Mesendoderm (in vitro differentiated cells): Measurements from ENCODE around the gene DCAF15.
A peak's percentile ranks its signal among the peaks of the same experiment; 100 is the strongest.

Experiments used
- DNase-seq: peaks from one replicate; pipeline ENCODE4 v3.0.0; 2013
- H2AK5ac ChIP-seq: 2 replicates; pipeline ENCODE4 v1.6.1; 2013; ENCODE audit warnings: low read length, inconsistent platforms
- H2BK120ac ChIP-seq: 2 replicates; pipeline ENCODE4 v1.6.1; 2013; ENCODE audit warnings: low read depth, mild to moderate bottlenecking, low read length, moderate library complexity, mixed read lengths
- H2BK15ac ChIP-seq: replicated peaks from 2 replicates; pipeline ENCODE4 v1.6.1; 2013; ENCODE audit warnings: low read depth, mild to moderate bottlenecking, moderate library complexity
- H2BK5ac ChIP-seq: 2 replicates; pipeline ENCODE4 v1.6.1; 2013; ENCODE audit warnings: low read length, inconsistent platforms
- H3K18ac ChIP-seq: 2 replicates; pipeline ENCODE4 v1.6.1; 2013; ENCODE audit warnings: mild to moderate bottlenecking, low read length, mixed read lengths
- H3K23ac ChIP-seq: one replicate; pipeline ENCODE4 v1.6.1; 2013; ENCODE audit warnings: low read length
- H3K27ac ChIP-seq: 2 replicates; pipeline ENCODE4 v1.5.1; 2013; ENCODE audit warnings: low read depth, mild to moderate bottlenecking, inconsistent platforms, low read length, moderate library complexity
- H3K27me3 ChIP-seq: 2 replicates; pipeline ENCODE4 v1.6.1; 2013; ENCODE audit warnings: low read length, control low read depth, mild to moderate bottlenecking, inconsistent platforms; ENCODE audit not compliant: insufficient read depth, poor library complexity
- H3K36me3 ChIP-seq: 2 replicates; pipeline ENCODE4 v1.6.1; 2013; ENCODE audit warnings: low read length, inconsistent platforms; ENCODE audit not compliant: control insufficient read depth, insufficient read depth
- H3K4ac ChIP-seq: one replicate; pipeline ENCODE4 v1.6.1; 2013; ENCODE audit warnings: low read depth, mild to moderate bottlenecking, low read length, moderate library complexity
- H3K4me1 ChIP-seq: 2 replicates; pipeline ENCODE4 v1.6.1; 2013; ENCODE audit warnings: low read depth, low read length, inconsistent platforms; ENCODE audit not compliant: control insufficient read depth
- H3K4me2 ChIP-seq: 2 replicates; pipeline ENCODE4 v1.6.1; 2013; ENCODE audit warnings: low read length
- H3K4me3 ChIP-seq: 2 replicates; pipeline ENCODE4 v1.5.1; 2013; ENCODE audit warnings: mild to moderate bottlenecking, low read length
- H3K56ac ChIP-seq: one replicate; pipeline ENCODE4 v1.6.1; 2013; ENCODE audit warnings: low read length
- H3K79me1 ChIP-seq: 2 replicates; pipeline ENCODE4 v1.6.1; 2013; ENCODE audit warnings: low read length, inconsistent platforms
- H3K79me2 ChIP-seq: 2 replicates; pipeline ENCODE4 v1.6.1; 2013; ENCODE audit warnings: mild to moderate bottlenecking, low read length; ENCODE audit not compliant: control insufficient read depth, insufficient read depth
- H3K9ac ChIP-seq: 2 replicates; pipeline ENCODE4 v1.6.1; 2013; ENCODE audit warnings: low read length, inconsistent platforms
- H4K5ac ChIP-seq: one replicate; pipeline ENCODE4 v1.6.1; 2013; ENCODE audit warnings: low read length
- H4K8ac ChIP-seq: one replicate; pipeline ENCODE4 v1.6.1; 2013; ENCODE audit warnings: low read depth, mild to moderate bottlenecking, control low read depth, low read length, moderate library complexity
- WGBS: extraction: QIAGEN DNeasy Blood & Tissue Kit; methylation state at CpG from one replicate; pipeline ENCODE4 v1.1.7; 2013; ENCODE audit warnings: low lambda C conversion rate, missing lambda C conversion rate; ENCODE audit not compliant: insufficient coverage; ENCODE audit errors: extremely low coverage; 5-methylcytosine and 5-hydroxymethylcytosine counted together

The DCAF15 gene

GRCh38 chr19:13984875-13985741, 32.8 kb downstream of the DCAF15 start:
- Histone ChIP-seq H2BK15ac (no peak overlapping the region), H3K4ac (no peak overlapping the region), H3K4me2 (no peak overlapping the region), H3K27ac (peak overlapping the region; percentile 26), H3K4me3 (no peak overlapping the region), H3K36me3 (no peaks in the 10 kb centered on the region), H3K79me2 (no peaks in the 10 kb centered on the region), H3K23ac (peak overlapping the region; percentile 80), H3K56ac (peak overlapping the region; percentile 60), H3K18ac (peak overlapping the region; percentile 13), H3K4me1 (peaks cover 3% of the 10 kb centered on the region), H3K79me1 (no peaks in the 10 kb centered on the region), H2BK5ac (no peak overlapping the region), H3K9ac (peak overlapping the region; percentile 27), H4K5ac (no peak overlapping the region), H2BK120ac (no peak overlapping the region), H4K8ac (no peak overlapping the region), H3K27me3 (no peaks in the 10 kb centered on the region), H2AK5ac (peak overlapping the region; percentile 74)
- DNase-seq: no peak
- WGBS: no CpG with 5 or more reads among the region's 25 CpGs

GRCh38 chr19:13985771-13986347, 33.5 kb downstream of the DCAF15 start:
- H3K4me3 ChIP-seq: no peak overlapping the region
- no peak overlapping the region for H3K23ac ChIP-seq
- no peak overlapping the region for H2BK120ac ChIP-seq
- H3K79me2 ChIP-seq: no peaks in the 10 kb centered on the region
- H2BK5ac ChIP-seq: no peak overlapping the region
- H2AK5ac ChIP-seq: peak overlapping the region; percentile 74
- H2BK15ac ChIP-seq: no peak overlapping the region
- H3K4me2 ChIP-seq: no peak overlapping the region
- no peak overlapping the region for H3K4ac ChIP-seq
- DNase-seq: peak; percentile 37
- H4K8ac ChIP-seq: no peak overlapping the region
- no peaks in the 10 kb centered on the region for H3K36me3 ChIP-seq
- H3K56ac ChIP-seq: peak overlapping the region; percentile 63
- peak overlapping the region; percentile 15 for H3K18ac ChIP-seq
- peak overlapping the region; percentile 6 for H3K9ac ChIP-seq
- no peaks in the 10 kb centered on the region for H3K79me1 ChIP-seq
- no CpG with 5 or more reads among the region's 10 CpGs for WGBS
- H3K4me1 ChIP-seq: peaks cover 3% of the 10 kb centered on the region
- peak overlapping the region; percentile 26 for H3K27ac ChIP-seq
- H3K27me3 ChIP-seq: no peaks in the 10 kb centered on the region
- H4K5ac ChIP-seq: no peak overlapping the region

GRCh38 chr19:13986348-13986904, 34.1 kb downstream of the DCAF15 start:
- Histone ChIP-seq H2BK5ac (peak overlapping the region; percentile 11), H4K5ac (no peak overlapping the region), H2AK5ac (no peak overlapping the region), H3K23ac (no peak overlapping the region), H3K79me2 (no peaks in the 10 kb centered on the region), H3K4me3 (no peak overlapping the region), H3K18ac (peak overlapping the region; percentile 41), H4K8ac (no peak overlapping the region), H2BK15ac (no peak overlapping the region), H3K4ac (peak overlapping the region; percentile 71), H3K79me1 (no peaks in the 10 kb centered on the region), H3K56ac (peak overlapping the region; percentile 63), H3K36me3 (no peaks in the 10 kb centered on the region), H2BK120ac (peak overlapping the region; percentile 39), H3K4me1 (peaks cover 3% of the 10 kb centered on the region), H3K4me2 (no peak overlapping the region), H3K27ac (peak overlapping the region; percentile 63), H3K27me3 (no peaks in the 10 kb centered on the region), H3K9ac (peak overlapping the region; percentile 6)
- peak; percentile 93 for DNase-seq
- WGBS: no CpG with 5 or more reads among the region's 19 CpGs

- no peak overlapping the region for H3K4me3 ChIP-seq
- peak overlapping the region; percentile 41 for H3K18ac ChIP-seq
- WGBS: no CpG with 5 or more reads among the region's 17 CpGs
- DNase-seq: no peak
- H3K79me2 ChIP-seq: no peaks in the 10 kb centered on the region
- H3K4me1 ChIP-seq: peaks cover 3% of the 10 kb centered on the region
- H3K56ac ChIP-seq: peak overlapping the region; percentile 70
- no peak overlapping the region for H3K4me2 ChIP-seq
- peak overlapping the region; percentile 48 for H2BK5ac ChIP-seq
- no peak overlapping the region for H3K23ac ChIP-seq
- no peak overlapping the region for H4K5ac ChIP-seq
- no peaks in the 10 kb centered on the region for H3K27me3 ChIP-seq
- peak overlapping the region; percentile 39 for H2BK120ac ChIP-seq
- no peaks in the 10 kb centered on the region for H3K79me1 ChIP-seq
- H3K27ac ChIP-seq: peak overlapping the region; percentile 63
- peak overlapping the region; percentile 3 for H3K9ac ChIP-seq
- H3K36me3 ChIP-seq: no peaks in the 10 kb centered on the region
- H2AK5ac ChIP-seq: no peak overlapping the region
- H2BK15ac ChIP-seq: no peak overlapping the region
- H3K4ac ChIP-seq: peak overlapping the region; percentile 71
- H4K8ac ChIP-seq: no peak overlapping the region
Observed at GRCh38 chr19:13987101-13987890, 35.0 kb downstream of the DCAF15 start.

- Histone ChIP-seq H4K8ac (no peak overlapping the region), H3K27me3 (no peaks in the 10 kb centered on the region), H3K4ac (no peak overlapping the region), H3K27ac (no peak overlapping the region), H2AK5ac (no peak overlapping the region), H3K79me1 (no peaks in the 10 kb centered on the region), H3K4me2 (no peak overlapping the region), H3K9ac (no peak overlapping the region), H2BK5ac (no peak overlapping the region), H4K5ac (no peak overlapping the region), H2BK15ac (no peak overlapping the region), H2BK120ac (no peak overlapping the region), H3K23ac (no peak overlapping the region), H3K4me3 (no peak overlapping the region), H3K79me2 (no peaks in the 10 kb centered on the region), H3K4me1 (peaks cover 3% of the 10 kb centered on the region), H3K18ac (no peak overlapping the region), H3K56ac (no peak overlapping the region), H3K36me3 (no peaks in the 10 kb centered on the region)
- DNase-seq: peak; percentile 21
- no CpG with 5 or more reads among the region's 7 CpGs for WGBS
Observed at GRCh38 chr19:13989487-13989886, 37.2 kb downstream of the DCAF15 start.
